ENCODE data around the gene HOXB1.

Gene HOXB1

GRCh38 chr17:48553826-48554225 lies 23.0 kb upstream of the HOXB1 start:
- ATAC-seq: no peak

- ATAC-seq: no peak
Measured at GRCh38 chr17:48553190-48553547, 22.4 kb upstream of the HOXB1 start.

GRCh38 chr17:48552466-48553189 lies 21.8 kb upstream of the HOXB1 start:
- ATAC-seq: no peak

- ATAC-seq: no peak
Measured at GRCh38 chr17:48551596-48552465, 21.0 kb upstream of the HOXB1 start.

- no peak for ATAC-seq
Measured at GRCh38 chr17:48551214-48551555, 20.4 kb upstream of the HOXB1 start.

GRCh38 chr17:48550502-48551213 lies 19.8 kb upstream of the HOXB1 start:
- no peak for ATAC-seq

- ATAC-seq: no peak
Measured at GRCh38 chr17:48549914-48550501, 19.2 kb upstream of the HOXB1 start.

- no peak for ATAC-seq
Measured at GRCh38 chr17:48549281-48549630, 18.4 kb upstream of the HOXB1 start.

GRCh38 chr17:48548523-48549280 lies 17.9 kb upstream of the HOXB1 start:
- ATAC-seq: no peak

- ATAC-seq: no peak
Measured at GRCh38 chr17:48547808-48548522, 17.2 kb upstream of the HOXB1 start.

GRCh38 chr17:48546924-48547807 lies 16.4 kb upstream of the HOXB1 start:
- no peak for ATAC-seq

- no peak for ATAC-seq
Measured at GRCh38 chr17:48546137-48546923, 15.5 kb upstream of the HOXB1 start.

- no peak for ATAC-seq
Measured at GRCh38 chr17:48545539-48545938, 14.7 kb upstream of the HOXB1 start.

GRCh38 chr17:48545022-48545375 lies 14.2 kb upstream of the HOXB1 start, which contains the start of gene HOXB2:
Gene HOXB2, minus strand, starts transcription at chr17:48545109. Its CDS starts 198 bp downstream, at chr17:48544911.
- ATAC-seq: no peak

- no peak for ATAC-seq
Measured at GRCh38 chr17:48544349-48545021, 13.7 kb upstream of the HOXB1 start.

- peak; percentile 40 to 44 for ATAC-seq
Measured at GRCh38 chr17:48543854-48544348, 13.1 kb upstream of the HOXB1 start.

GRCh38 chr17:48543107-48543853 lies 12.5 kb upstream of the HOXB1 start:
- peak; percentile 55 to 58 for ATAC-seq

- ATAC-seq: peak in 1 of 2 donors; percentile 6
Measured at GRCh38 chr17:48542698-48543106, 11.9 kb upstream of the HOXB1 start.
